Kidney glomerular epithelial cell (primary cell): ENCODE data around the gene ATG4D.
"Not testable (repeated sequence)": the region's sequence is repeated elsewhere in the genome, so short reads cannot be mapped to it uniquely, and the experiment has no call there.

Experiments used
- DNase-seq: peaks from one replicate; lab custom pipeline; 2025; lab: John Stamatoyannopoulos, UW

Gene ATG4D

DNA sequence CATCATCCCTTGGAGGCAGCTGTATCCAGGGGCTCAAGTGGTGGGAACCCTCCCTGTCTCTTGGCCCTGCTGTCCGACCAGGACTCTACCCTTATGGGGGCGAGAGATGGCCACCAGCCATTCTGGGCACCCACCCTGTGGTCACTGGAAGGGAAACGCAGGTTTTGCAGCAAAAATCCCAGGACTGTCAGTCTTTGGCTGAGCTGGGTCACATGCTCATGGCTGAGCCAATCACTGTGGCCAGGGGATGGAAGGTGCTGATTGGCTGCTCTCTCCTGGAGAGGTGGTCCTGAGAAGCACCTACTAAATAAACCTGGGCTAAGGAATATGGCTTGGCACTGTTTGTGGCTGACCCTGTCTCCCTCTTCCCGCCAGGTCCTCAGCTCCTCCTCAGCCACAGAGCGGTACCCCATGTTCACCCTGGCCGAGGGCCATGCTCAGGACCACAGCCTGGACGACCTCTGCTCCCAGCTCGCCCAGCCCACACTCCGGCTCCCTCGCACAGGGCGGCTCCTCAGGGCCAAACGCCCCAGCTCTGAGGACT lies 8.9 kb downstream of the ATG4D start:
- DNase-seq, result no peak

DNA sequence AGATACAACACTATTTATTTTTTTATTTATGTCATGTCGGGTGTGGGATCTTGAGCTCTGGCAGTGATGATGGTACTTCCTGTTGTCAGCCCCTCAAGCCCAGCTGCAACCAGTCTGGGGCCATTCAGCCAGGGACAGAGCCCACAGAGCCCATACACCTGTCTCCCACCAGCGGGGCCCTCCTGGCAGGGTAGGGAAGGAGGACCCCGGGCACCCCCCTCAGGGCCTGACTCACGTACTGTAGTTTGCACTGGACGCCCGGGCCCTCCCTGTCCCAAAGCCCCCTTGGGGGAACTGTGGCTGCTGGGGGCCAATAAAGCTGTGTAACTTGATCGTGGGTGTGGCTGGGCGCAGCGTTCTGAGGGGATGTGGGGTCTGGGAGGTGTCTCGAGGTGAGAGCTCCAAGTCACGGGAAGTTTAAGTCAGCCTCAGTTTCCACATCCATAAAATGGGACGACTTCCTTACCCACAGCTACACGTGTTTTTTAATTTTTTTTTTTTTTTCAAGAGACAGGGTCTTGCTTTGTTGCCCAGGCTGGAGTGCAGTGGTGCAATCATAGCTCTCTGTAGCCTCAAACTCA lies 9.5 kb downstream of the ATG4D start:
- no peak for DNase-seq

DNA sequence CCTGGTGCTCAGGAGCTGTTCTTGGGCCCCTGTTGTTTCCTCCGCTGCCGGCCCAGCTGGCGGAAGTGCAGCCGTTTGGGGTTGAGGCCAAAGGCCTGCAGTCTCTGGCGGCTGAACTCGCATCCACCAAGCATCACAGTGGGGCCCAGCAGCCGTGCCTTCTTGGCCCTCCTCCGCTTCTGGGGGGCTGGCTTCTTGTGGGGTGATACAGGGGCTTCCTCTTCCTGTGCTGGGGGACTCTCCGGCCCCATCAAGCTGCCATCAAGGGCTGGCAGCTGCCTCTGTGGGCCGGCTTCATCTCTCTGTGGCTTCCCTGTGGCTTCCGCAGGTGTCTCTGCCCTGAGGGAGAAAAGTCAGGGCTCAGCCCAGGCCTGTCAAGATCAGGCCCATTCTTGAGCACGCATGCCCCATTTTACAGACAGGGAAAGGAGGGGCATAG lies 10.3 kb downstream of the ATG4D start:
- no peak for DNase-seq

DNA sequence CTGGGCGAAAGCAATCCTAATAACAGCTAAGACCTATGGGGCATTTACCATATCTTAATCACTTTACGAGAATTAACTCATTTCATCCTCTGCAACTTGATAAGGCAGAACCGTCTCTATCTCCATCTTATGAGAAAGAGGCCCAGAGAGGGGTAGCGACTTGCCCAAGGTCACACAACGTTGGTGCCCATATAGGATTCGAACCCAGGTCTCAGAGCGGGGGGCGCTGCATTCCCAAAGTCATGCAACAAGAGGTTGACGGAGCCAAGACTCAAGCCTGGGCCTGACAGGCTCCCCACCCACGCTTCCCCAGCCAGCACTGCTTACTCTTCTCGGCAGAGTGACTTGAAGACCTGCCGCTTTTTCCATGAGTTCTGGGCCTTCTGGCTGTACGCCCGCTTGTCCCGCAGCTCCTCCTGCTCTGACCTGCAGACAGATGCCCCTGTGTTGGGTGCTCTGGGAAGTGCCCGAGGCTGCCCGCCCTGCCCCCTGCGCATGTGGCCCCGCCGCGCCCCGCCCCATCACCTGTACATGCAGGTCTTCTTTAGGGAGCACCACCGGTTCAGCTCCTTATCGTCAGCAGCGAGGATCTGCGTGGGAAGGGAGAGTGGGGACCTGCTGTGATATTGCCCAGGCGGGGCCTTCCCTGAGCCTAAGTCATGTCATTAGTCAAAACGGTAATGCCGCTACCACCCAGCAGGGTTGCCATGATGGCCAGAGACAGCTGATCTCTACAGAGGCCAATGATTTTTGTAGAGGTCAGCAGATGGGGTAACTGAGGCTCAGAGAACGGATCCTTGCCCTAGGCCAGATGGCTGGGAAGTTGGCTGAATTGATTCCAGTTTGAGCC lies 11.3 kb downstream of the ATG4D start:
- DNase-seq, result no peak

DNA sequence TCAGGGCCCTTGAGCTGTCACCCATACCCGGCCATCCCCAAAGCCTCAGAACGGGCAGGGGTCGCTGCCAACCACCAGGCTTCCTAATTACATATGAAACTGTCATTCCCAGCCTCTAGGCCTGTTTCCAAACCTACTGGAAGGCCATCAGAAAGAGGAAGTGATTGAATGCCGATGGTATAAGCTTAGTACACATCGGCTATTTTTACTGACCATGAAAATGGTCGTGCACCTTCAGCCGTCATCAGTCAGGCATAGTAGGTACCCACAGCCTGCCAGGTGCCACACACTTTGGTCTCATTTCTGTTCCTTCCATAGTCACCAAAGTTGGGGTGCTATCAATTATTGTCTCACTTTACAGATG lies 11.9 kb downstream of the ATG4D start:
- no peak for DNase-seq

DNA sequence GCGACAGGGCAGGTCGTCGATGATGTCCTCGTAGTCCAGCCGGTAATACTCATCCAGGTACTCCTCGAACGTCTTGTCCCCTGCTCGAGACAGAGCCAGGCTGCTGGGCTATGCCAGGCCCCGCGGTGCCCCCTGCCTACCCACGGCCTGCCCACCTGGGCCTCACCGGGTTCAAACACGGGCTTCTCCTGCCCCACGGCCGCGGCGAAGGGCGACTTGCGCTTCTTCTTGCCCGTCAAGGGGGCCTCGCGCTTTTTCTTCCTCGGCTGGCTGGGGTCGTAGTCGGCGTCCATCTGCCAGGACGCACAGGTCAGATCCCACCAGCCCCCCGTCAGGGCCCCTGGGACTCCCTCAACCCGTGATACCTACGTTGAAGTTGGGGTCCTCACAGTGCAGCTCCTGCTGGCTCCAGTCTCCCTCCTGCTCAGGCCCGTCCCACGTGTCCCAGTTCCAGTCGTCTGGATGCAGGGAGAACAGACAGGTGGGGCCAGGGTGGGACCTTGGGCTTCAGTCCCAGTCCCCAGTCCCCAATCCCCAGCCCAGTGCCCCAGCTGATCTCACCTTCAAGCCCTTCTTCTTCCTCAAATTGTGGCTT lies 14.0 kb downstream of the ATG4D start:
- no peak for DNase-seq

DNA sequence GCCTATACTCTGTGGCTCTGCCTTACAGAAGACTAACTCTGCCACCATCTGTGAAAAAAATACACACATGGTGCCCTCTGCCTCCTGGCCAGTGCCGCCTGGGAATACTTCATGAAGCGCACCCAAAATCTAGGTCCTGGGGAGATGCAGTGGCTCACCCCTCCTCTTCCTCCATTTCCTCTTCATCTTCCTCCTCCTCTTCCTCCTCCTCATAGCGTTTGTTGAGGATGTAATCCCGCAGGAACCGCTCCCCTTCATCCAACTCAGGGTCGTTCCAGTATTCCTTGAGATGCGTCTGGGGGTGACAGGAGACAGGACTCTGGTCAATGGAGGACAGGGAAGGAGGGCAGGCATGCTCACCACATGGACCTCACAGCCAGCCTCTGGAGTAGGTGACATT lies 16.4 kb downstream of the ATG4D start:
- DNase-seq, result no peak

DNA sequence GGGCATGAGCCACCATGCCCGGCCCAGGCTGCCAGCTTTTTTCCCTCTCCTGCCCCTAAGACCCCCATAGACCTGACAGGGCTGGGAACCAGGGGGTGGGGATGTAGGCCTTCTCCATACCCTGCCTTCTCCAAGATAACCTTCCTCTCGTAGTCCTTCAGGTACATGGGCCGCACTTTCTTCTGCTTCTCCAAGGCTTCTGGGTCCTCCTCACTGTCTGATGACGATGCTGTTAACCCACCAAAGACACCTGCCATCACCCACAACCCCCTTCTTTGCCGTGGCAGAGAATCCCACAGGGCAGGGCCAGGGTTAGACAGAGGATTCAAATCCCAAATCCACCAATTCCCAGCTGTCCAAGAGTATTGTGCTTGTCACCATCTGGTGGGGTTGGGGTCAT lies 18.9 kb downstream of the ATG4D start:
- DNase-seq, result no peak

DNA sequence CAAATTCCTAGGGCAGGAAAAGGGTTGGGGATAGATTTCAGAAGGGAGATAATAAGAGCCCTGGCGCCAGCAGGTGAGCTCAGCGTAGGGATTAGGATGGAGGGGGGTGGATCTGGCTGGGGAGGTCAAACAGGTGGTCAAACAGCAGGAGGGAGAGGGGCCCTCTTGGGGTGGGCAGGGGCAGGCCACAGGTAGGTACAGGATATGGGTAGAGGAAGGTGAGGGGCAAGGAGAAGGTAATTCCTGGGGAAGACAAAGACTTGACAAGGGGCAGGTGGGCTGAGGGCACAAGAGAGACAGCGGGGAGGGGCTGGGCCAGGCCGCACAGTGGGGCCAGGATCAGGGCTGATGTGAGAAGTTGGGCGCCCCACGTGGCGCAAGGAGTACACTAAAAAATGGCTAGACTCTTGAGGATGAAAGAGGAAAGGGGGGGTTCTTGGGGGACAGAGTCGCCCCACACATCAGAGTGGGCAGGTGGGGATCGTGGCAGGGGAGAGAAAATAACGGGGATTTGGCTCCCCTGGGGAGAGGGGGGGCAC lies 21.4 kb downstream of the ATG4D start:
- DNase-seq, result no peak

DNA sequence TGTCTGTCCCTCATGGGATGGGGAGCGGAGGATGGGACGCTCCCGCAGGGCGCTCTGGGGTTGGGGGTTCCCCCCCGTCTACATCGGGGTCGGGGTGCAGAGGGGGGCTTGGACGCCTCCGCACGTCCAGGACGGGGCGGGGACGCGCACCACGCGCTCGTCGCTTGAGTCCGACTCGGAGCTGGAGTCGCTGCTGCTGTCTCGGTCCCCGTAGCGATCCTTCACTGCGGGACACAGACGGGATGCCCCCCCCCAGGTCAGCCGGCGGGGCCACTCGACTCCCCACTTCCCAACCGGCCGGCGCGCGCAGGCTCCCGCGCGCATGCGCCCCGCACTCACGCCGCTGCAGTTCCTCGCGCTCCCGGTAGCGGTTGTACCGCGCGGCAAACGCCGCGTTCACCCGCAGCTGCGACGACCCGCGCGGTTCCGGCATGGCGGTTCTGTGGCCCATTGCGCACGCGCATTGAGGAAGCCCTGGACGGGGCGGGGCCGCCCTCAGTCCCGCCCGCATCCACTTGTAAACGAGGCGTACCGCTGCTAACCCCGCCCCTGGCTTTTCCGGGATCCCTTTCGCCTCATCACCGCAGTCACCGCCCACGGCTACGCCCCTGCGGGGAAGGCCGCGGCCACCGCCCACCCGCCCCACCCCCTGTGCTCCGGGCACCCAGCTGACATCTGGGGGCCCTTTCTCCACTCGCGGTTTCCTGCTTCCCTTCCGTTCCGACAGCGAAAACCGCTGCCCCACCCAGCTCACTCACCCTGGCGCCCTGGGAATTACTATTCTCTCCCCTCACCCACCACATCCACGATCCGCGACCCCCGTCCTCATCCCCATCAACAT lies 22.1 kb downstream of the ATG4D start, which contains the start of gene KRI1:
TSS of gene KRI1 (minus strand) at position 444 of the 841 bp plus-strand sequence. CDS start at position 433, 11 bp downstream.
- peak; percentile 95 for DNase-seq

DNA sequence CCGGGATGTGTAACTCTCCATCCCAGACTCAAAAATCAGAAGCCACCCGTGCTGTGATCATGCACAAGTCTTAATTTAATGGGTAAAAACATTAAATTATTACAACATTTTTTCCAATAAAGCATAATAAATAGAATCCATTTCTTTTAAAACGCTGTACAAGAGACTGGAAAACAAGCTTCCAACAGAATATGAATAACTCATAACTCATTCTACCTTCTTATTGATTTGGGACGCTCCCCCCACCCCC lies 22.6 kb downstream of the ATG4D start:
- no peak for DNase-seq

DNA sequence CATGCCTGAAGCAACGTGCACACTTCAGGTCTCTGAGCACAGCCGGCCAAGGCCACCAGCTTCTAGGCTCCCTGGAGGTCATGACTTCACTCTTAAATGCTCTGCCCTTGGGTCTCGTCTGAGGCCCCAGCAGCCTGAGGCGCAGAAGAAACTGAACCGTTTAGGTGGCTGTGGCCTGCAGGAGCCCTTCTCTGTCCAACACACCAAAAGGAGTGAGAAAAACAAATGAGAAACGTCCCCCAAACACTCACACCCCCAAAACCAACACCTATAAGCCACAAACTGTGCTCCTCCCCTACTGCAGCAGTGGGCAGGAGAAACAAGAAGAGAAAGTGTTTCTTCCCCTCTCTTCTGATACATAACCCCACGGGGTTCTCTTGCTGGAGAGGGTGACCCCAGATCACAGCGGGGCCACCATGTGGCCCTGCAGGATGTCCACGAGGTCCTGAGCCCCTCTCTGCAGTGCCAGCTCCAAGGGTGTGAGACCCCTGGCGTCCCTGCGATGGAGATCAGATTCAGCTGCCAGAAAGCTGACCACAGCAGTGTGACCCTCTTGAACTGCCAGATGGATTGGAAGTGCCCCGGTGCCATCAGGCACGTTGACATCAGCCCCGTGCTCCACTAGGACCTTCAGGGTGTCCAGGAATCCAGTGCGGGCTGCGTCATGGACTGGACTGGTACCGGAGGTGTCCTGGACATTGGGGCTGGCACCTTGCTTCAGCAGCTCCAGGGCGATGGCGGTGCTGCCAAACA lies 23.1 kb downstream of the ATG4D start:
- no peak for DNase-seq

DNA sequence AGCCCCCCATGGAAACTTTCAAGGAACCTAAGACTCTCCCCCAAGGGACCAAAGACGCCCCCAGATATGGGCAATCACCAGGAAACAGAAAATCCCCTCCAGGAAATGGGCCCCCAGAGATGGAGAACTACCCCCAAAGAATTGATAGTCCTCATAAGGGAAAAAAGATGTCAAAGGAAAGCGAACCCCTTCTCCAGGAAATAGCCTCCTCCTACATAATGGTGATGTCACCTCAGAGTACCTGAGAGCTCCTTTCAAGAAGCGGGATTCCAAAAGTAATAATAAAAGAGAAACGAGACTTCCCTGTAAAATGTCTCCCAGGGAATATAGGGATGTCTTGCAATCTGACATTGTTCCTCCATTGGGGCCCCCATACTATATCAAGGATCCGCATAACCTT lies 24.0 kb downstream of the ATG4D start:
- DNase-seq, result no peak

DNA sequence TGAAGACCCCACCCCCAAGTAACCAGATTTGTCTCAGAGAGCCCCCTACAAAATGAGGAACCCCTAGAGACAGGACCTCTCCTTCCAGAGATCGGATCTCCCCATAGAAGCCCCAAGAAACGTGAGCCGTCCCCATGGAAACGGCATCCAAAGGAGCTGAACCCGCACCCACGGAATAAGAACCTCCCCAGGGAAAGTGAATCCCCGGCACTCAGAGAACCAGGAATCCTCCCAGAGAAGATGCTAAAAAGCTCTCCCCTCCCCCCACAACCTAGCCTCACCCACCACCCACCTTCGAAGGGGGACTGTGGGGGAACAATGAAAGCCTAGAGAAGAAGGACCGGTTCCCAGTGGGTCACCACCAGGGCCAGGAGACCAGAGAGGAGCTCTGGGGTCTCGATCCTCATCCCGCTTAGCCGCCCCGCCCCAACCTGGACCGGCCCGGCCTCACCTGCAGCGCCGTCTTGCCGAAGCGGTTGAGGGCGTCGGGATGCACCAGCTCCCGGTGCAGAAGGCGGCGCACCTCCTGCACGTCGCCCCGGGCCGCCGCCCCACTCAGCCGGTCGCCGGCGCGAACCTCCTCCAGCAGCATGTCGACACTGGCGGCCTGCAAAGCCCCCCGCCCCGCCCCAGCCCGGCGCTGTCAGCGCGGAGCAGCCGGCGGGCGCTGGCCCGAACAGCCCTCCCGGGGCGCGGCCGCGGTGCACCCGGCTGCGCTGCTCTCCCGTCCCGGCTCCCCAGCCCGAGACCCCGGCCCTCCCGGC lies 24.5 kb downstream of the ATG4D start:
- DNase-seq, result no peak

DNA sequence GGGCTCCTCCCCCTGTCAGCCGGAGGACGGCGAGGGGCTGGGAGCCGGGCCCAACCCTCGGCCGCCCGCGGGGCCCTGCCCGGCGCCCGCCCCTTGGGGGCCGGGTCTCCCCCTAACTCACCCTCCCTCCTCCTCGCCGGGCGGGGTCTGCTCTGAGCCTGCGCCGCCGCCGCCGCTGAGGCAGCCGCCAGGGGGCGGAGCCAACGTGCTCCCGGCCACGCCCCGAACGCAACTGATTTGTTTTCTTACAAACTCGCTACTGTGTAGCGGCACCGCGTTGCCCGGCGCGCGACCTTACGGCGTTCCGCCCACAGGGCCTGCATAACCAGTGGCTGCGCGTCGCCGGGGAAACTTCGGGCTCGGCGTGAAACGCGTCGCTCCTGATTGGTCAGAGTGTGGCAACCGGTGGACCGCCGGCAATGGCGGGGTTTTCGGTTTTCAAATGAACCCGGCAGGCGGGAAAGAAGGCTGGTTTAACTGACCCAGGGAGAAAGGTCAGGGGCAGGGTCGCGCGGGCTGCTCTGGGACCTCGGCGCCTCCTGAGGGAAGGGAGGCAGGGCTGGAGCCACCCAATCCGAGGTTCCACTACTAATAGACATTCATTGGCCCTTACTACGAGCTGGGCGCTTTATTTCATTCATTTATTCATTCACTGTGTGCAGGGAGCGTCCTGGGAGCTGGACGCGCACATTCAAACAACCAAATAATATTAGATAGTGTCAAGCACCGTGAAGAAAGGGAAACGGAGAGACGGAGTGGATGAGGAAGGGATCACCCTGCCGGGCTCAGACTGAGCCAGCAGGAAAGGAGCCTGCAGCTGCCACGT lies 25.3 kb downstream of the ATG4D start, which contains the start of gene CDKN2D:
TSS of gene CDKN2D (minus strand) at position 154 of the 826 bp plus-strand sequence. CDS start 326 bp downstream, outside the sequence.
- DNase-seq, result peak; percentile 95

DNA sequence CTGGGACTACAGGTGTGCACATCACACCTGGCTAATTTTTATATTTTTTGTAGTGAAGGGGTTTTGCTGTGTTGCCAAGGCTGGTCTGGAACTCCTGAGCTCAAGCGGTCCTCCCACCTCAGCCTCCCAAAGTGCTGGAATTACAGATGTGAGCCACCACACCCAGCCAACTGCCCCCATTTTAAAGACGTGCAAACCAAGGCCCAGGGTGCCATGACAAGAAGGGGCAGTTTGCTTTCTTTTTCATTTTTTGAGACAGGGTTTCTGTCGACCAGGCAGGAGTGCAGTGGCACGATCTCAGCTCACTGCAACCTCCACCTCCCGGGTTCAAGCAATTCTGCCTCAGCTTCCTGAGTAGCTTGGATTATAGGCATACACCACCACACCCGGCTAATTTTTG lies 30.1 kb downstream of the ATG4D start:
- not testable (repeated sequence) for DNase-seq

DNA sequence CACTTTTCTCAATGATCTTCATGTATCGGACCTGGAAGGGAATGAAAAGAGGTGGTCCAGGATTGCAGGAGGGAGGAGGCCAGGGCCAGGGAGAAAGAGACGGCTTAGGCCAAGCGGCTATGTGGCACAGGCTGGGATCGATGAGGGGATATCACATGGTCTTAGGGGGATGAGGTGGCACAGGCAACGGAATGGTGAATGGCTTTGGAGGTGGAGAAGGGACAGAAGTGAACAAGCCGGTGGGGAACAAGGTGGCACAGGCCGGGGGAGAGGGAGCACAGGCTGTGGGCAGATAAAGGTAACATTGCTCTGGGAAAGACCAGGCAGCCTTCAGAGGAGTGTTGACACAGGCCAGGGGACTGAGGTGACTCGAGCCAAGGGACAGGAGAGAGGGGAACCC lies 30.8 kb downstream of the ATG4D start:
- DNase-seq, result no peak

DNA sequence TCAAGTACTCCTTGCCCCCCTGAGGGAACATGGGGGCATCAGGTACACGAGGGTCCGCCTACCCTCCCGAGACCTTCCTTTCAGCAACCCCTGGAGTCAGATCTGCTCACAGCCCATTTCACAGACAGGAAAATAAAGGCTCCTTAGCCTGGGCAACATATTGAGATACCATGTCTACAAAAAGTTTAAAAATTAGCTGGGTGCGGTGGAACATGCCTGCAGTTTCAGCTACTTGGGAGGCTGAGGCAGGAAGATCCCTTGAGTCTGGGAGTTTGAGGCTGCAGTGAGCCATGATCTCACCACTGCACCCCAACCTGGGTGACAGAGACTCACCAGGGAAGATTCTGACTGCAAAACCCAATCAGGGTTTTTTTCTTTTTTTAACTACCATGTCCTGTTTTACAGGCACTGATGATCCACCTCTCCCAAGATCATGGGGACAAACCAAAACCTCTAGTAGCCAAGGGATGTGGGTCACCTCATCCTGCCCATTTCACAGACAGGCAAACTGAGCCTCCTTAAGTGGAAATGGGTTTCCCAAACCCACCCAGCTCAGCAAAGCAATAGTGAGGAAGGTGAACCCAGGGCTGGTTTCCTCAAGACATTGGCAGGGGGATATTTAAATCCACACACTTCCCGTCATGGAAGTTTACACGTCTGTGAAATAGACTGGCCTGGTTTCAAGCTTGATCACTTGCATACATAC lies 31.5 kb downstream of the ATG4D start:
- DNase-seq, result no peak

DNA sequence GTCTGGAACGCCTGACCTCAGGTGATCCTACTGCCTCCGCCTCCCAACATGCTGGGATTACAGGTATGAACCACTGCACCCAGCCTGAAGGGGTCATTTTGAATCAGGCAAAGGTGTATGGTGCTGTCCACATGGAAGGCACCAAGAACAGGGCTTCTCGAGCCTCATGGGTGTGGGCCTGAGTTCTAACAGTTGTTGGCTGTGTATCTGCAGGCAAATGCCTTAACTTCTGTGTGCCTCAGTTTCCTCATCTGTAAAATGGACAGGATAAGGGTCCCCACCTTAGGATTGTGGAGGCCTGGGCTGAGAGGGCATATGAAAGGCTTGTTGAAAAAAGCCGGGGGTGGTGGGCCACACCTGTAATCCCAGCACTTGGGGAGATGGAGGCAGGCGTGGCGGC lies 34.2 kb downstream of the ATG4D start:
- DNase-seq, result no peak
